PC-3 (cell line): ENCODE results near the gene SAMM50. TPM values are rescaled to one million over a fixed set of nuclear protein-coding genes. Genes with fewer than 3 reads are reported as not detected.
A peak's percentile ranks its signal among the peaks of the same experiment; 100 is the strongest.

Experiments
- ATAC-seq: fragments of 200-7000 bp; cut with Tn5 transposase; 2 replicates; pipeline ENCODE4 v1.9.1; 2020; ENCODE audit warnings: mild to moderate bottlenecking, moderate library complexity
- BruUV-seq: library from RNA; stranded (reverse); fragments of 400-500 nt; replicated peaks from 2 replicates; lab custom pipeline; 2021; lab: Mats Ljungman, UMichigan
- CTCF ChIA-PET: fragments of 300-600 bp; sonication (Branson Sonifier 250); formaldehyde crosslinking; loops from one replicate; lab custom pipeline; 2022; ENCODE audit warnings: antibody characterized with exemption; lab: Charles Lee
- POLR2A ChIA-PET: fragments of 300-600 bp; sonication (Branson Sonifier 250); formaldehyde crosslinking; loops from one replicate; lab custom pipeline; 2022; ENCODE audit warnings: antibody characterized with exemption; ENCODE audit not compliant: unreplicated experiment; lab: Charles Lee
- DNase-seq: peaks from one replicate; pipeline ENCODE4 v3.0.0-alpha.2; 2015
- H2AFZ ChIP-seq: fragments of 300-600 bp; sonication (generic); 2 replicates; pipeline ENCODE4 v1.6.0; 2016; ENCODE audit warnings: antibody characterized with exemption, low read length
- H3F3A ChIP-seq: fragments of 300-600 bp; sonication (generic); one replicate; pipeline ENCODE4 v1.6.0; 2017; ENCODE audit warnings: antibody characterized with exemption, low read length, control low read depth, mild to moderate bottlenecking; ENCODE audit not compliant: unreplicated experiment
- H3K27ac ChIP-seq: fragments of 300-600 bp; sonication (generic); 2 replicates; pipeline ENCODE4 v1.5.1; 2016; ENCODE audit warnings: mild to moderate bottlenecking, low read length
- H3K27me3 ChIP-seq: fragments of 300-600 bp; sonication (generic); 2 replicates; pipeline ENCODE4 v1.6.1; 2016; ENCODE audit warnings: low read length, mixed read lengths
- H3K36me3 ChIP-seq: fragments of 300-600 bp; sonication (generic); 2 replicates; pipeline ENCODE4 v1.6.1; 2016; ENCODE audit warnings: low read depth, mixed run types, low read length, mixed read lengths
- H3K4me1 ChIP-seq: fragments of 300-600 bp; sonication (generic); 2 replicates; pipeline ENCODE4 v1.5.1; 2016; ENCODE audit warnings: low read length; ENCODE audit not compliant: insufficient read depth
- H3K4me2 ChIP-seq: fragments of 300-600 bp; sonication (generic); 2 replicates; pipeline ENCODE4 v1.6.0; 2016; ENCODE audit warnings: low read length
- H3K4me3 ChIP-seq: fragments of 300-600 bp; sonication (generic); 2 replicates; pipeline ENCODE4 v1.5.1; 2016; ENCODE audit warnings: mild to moderate bottlenecking, low read length, mixed read lengths
- H3K79me2 ChIP-seq: fragments of 300-600 bp; sonication (generic); 2 replicates; pipeline ENCODE4 v1.6.1; 2017; ENCODE audit warnings: low read length, mixed read lengths
- H3K9ac ChIP-seq: fragments of 300-600 bp; sonication (generic); 2 replicates; pipeline ENCODE4 v1.6.0; 2016; ENCODE audit warnings: mild to moderate bottlenecking, low read length
- H3K9me2 ChIP-seq: fragments of 300-600 bp; sonication (generic); replicated peaks from 2 replicates; pipeline ENCODE4 v1.6.1; 2016; ENCODE audit warnings: mixed run types, low read length, mixed read lengths
- H3K9me3 ChIP-seq: fragments of 300-600 bp; sonication (generic); 2 replicates; pipeline ENCODE4 v1.6.1; 2016; ENCODE audit warnings: low read length, mixed read lengths
- H4K20me1 ChIP-seq: fragments of 300-600 bp; sonication (generic); 2 replicates; pipeline ENCODE4 v1.6.1; 2016; ENCODE audit warnings: low read length, mixed read lengths
- EZH2 ChIP-seq: fragments of 300-600 bp; sonication (generic); IDR thresholded peaks from one replicate; pipeline ENCODE4 v1.6.1; 2017; ENCODE audit warnings: antibody characterized with exemption, mild to moderate bottlenecking, low read length; ENCODE audit not compliant: unreplicated experiment
- EZH2phosphoT487 ChIP-seq: fragments of 300-600 bp; sonication (generic); IDR thresholded peaks from 2 replicates; pipeline ENCODE4 v1.6.1; 2018; ENCODE audit warnings: mild to moderate bottlenecking, antibody characterized with exemption, low read length, borderline replicate concordance
- intact Hi-C: fragments of 100-400 bp; cut with micrococcal nuclease; formaldehyde crosslinking; loops from 2 replicates; pipeline ENCODE4 v1.9.0; 2023
- total RNA-seq: library from RNA; depleted of rRNA; stranded (reverse); fragments of >200 nt; gene quantifications from 2 replicates; pipeline ENCODE4 v1.2.3, GENCODE V29; 2014
- TF ChIP-seq, protein P1 (sequence below): fragments of 300-600 bp; sonication (generic); conservative IDR thresholded peaks from 2 replicates; pipeline ENCODE4 v1.5.1; 2017; ENCODE audit warnings: antibody characterized with exemption, low read depth, mild to moderate bottlenecking, low read length

SAMM50 gene
- total RNA-seq, 1 experiment from 2014 or later = 34.5 TPM

DNA sequence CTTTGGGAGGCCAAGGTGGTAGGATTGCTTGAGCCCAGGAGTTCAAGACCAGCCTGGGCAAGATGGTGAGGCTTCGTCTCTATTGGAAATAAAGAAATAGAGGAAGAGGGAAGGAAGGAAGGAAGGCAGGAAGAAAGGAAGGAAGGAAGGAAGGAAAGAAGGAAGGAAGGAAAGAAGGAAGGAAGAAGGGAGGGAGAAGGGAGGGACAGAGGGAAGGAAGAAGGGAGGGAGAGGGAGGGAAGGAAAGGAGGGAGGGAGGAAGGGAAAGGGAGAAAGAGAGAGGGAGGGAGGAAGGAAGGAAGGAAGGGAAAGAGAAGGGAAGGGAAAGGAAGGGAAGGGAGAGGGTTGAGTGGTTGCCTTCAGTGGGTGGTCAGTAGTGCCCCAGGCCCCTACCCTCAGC is 45.5 kb upstream of the SAMM50 start:
- Histone ChIP-seq H3K9me3 (no peaks in the 10 kb centered on the region), H3K27ac (no peak overlapping the region), H3K9me2 (no peaks in the 10 kb centered on the region), H2AFZ (no peak overlapping the region), H3K4me2 (no peak overlapping the region), H3K27me3 (peaks cover 3% of the 10 kb centered on the region; the same call in 1 of the 2 replicates), H3K9ac (no peak overlapping the region), H3K4me1 (no peaks in the 10 kb centered on the region), H3K36me3 (no peaks in the 10 kb centered on the region), H4K20me1 (no peaks in the 10 kb centered on the region), H3K79me2 (no peaks in the 10 kb centered on the region), H3F3A (no peaks in the 10 kb centered on the region), H3K4me3 (no peak overlapping the region)
- DNase-seq (no peak), ATAC-seq (no peak)
- BruUV-seq = no TSS peak
- TF ChIP-seq, protein P1, sequence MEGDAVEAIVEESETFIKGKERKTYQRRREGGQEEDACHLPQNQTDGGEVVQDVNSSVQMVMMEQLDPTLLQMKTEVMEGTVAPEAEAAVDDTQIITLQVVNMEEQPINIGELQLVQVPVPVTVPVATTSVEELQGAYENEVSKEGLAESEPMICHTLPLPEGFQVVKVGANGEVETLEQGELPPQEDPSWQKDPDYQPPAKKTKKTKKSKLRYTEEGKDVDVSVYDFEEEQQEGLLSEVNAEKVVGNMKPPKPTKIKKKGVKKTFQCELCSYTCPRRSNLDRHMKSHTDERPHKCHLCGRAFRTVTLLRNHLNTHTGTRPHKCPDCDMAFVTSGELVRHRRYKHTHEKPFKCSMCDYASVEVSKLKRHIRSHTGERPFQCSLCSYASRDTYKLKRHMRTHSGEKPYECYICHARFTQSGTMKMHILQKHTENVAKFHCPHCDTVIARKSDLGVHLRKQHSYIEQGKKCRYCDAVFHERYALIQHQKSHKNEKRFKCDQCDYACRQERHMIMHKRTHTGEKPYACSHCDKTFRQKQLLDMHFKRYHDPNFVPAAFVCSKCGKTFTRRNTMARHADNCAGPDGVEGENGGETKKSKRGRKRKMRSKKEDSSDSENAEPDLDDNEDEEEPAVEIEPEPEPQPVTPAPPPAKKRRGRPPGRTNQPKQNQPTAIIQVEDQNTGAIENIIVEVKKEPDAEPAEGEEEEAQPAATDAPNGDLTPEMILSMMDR = no peak
- TF ChIP-seq EZH2 = no peak
- ChIA-PET CTCF (no interaction called here), POLR2A (no interaction called here)
- intact Hi-C loops = no loop called here

- Histone ChIP-seq H3K36me3 (no peaks in the 10 kb centered on the region), H3K9me2 (no peaks in the 10 kb centered on the region), H3K4me1 (no peaks in the 10 kb centered on the region), H3K9me3 (no peaks in the 10 kb centered on the region), H3K4me3 (no peak overlapping the region), H2AFZ (no peak overlapping the region), H3K27me3 (peaks cover 3% of the 10 kb centered on the region; the same call in 1 of the 2 replicates), H3K79me2 (no peaks in the 10 kb centered on the region), H4K20me1 (no peaks in the 10 kb centered on the region), H3K9ac (no peak overlapping the region), H3K27ac (no peak overlapping the region), H3F3A (no peaks in the 10 kb centered on the region), H3K4me2 (no peak overlapping the region)
- TF ChIP-seq, protein P1 = no peak
- TF ChIP-seq EZH2 (no peak), EZH2phosphoT487 (no peak)
- ChIA-PET CTCF (no interaction called here), POLR2A (no interaction called here)
- no TSS peak for BruUV-seq
- intact Hi-C loops = no loop called here
- no peak for ATAC-seq
- peak; percentile 14 for DNase-seq
Observed at GRCh38 chr22:43910178-43910695, 45.0 kb upstream of the SAMM50 start.

GRCh38 chr22:43911351-43911750 is 43.9 kb upstream of the SAMM50 start:
- TF ChIP-seq EZH2phosphoT487 (no peak), EZH2 (no peak)
- TF ChIP-seq, protein P1 = no peak
- no peaks in the 10 kb centered on the region for H3K36me3 ChIP-seq
- H3F3A ChIP-seq = no peaks in the 10 kb centered on the region
- no peaks in the 10 kb centered on the region for H3K9me3 ChIP-seq
- H3K4me3 ChIP-seq = no peak overlapping the region
- H3K79me2 ChIP-seq = no peaks in the 10 kb centered on the region
- H3K27me3 ChIP-seq = peaks cover 3% of the 10 kb centered on the region; the same call in 1 of the 2 replicates
- POLR2A ChIA-PET = no interaction called here
- H3K4me1 ChIP-seq = no peaks in the 10 kb centered on the region
- H3K4me2 ChIP-seq = no peak overlapping the region
- ATAC-seq (no peak), DNase-seq (no peak)
- H3K27ac ChIP-seq = no peak overlapping the region
- H4K20me1 ChIP-seq = no peaks in the 10 kb centered on the region
- no peaks in the 10 kb centered on the region for H3K9me2 ChIP-seq
- no peak overlapping the region for H2AFZ ChIP-seq
- no TSS peak for BruUV-seq
- CTCF ChIA-PET = no interaction called here
- no peak overlapping the region for H3K9ac ChIP-seq
- intact Hi-C loops = no loop called here
